Endothelial cell of umbilical vein (primary cell): ENCODE measurements around the gene EXOC6B.

Experiments used
- CTCF ChIP-seq, 2 donors: IDR thresholded peaks; 1 replicate in 1 of 2; 2 replicates in 1 of 2; pipeline ENCODE4 v1.5.1; 2011; ENCODE audit warnings: low read length in 2 of 2, mild to moderate bottlenecking in 2 of 2, moderate library complexity in 2 of 2, control low read depth in 1 of 2, inconsistent platforms in 1 of 2, low read depth in 1 of 2; ENCODE audit not compliant: insufficient read depth in 1 of 2; ENCODE audit errors: extremely low read depth in 1 of 2
- EZH2 ChIP-seq: IDR thresholded peaks from 2 replicates; pipeline ENCODE4 v1.6.1; 2012; ENCODE audit warnings: borderline replicate concordance, low read depth, mild to moderate bottlenecking, moderate library complexity, low read length, inconsistent platforms; ENCODE audit not compliant: severe bottlenecking
- POLR2A ChIP-seq: IDR thresholded peaks from 2 replicates; pipeline ENCODE4 v1.6.1; 2012; ENCODE audit warnings: low read depth, mild to moderate bottlenecking, control low read depth, low read length

DNA sequence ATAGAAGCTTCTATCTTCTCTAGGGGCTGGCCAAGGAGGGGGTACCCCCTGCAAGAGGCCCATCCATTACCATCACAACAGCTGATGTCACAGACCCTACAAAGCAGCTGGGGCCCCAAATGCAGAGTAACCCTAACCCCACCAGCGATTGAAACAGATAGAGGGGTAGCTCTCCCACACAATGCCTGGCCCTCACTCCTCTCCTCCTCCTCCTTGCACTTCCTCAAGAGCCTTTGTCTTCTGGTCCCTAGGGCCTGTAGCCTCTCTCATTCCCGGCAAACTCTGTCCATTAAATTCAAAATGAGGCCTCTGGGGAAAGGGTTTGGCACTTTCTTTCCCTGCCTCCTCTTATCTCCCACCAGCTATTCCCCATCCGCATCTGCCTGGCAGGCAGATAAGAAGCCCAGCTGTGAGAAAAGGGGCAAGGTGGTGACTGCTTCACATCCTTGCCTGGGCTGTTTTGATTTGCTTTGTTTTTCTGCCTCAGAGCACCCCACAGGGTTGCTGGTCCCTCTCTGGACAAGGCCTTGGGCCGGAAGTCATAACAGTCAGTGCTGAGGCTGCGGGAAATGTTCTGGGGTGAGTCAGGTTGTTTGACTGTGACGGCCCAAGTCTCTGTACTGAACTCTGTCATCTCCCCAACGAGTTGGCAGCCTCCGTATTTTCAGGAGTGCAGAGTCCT, 652.1 kb downstream of the EXOC6B start:
- TF ChIP-seq CTCF (IDR thresholded peaks at IDR 0.05; ENCODE audit: extremely low read depth in 1 of 2, insufficient read depth in 1 of 2, low read depth in 1 of 2, low read length in 2 of 2) (no peak), EZH2 (no peak), POLR2A (no peak)
